ENCODE results near the gene RASAL2. TPM values are rescaled to one million over a fixed set of nuclear protein-coding genes. Genes with fewer than 3 reads are reported as not detected.

RASAL2 gene
- total and polyA plus RNA-seq, 2 of the 13 experiments (the other 11 are each of a cell fraction or from before 2014, with no cell fraction given), result 5.4 to 5.9 TPM

DNA sequence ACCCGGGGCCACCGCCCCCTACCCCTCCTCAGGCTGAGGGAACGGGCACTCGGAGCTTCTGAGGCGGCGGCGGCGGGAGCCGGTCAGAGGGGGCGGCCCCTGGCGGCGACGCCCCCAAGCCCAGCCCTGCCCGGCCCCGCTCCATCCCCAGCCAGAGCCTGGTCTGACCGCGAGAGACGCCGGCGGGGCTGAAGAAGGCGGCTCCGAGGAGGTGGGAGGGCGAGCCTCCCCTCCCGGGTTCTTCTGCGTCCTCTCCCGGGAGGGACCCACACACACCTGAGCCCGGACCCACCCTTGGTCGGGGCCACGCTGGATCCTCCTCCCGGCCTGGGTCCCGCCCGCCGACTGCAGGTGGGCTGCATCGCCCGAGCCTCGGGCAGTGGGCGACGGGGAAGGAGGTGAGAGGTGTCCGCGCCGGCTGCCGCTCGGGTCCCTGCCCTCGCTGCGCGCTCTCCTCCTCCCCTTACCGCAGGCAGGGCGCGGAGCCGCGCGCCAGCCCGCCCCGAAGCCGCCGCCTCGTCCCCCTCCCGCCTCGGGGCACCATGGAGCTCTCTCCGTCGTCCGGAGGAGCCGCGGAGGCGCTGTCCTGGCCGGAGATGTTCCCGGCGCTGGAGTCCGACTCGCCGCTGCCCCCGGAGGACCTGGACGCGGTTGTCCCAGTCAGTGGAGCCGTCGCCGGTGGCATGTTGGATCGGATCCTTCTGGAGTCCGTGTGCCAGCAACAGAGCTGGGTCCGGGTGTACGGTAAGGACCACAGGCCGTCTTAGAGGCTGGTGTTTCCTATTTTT lies at the start of gene RASAL2 (continued):
- TF ChIP-seq, protein P1, sequence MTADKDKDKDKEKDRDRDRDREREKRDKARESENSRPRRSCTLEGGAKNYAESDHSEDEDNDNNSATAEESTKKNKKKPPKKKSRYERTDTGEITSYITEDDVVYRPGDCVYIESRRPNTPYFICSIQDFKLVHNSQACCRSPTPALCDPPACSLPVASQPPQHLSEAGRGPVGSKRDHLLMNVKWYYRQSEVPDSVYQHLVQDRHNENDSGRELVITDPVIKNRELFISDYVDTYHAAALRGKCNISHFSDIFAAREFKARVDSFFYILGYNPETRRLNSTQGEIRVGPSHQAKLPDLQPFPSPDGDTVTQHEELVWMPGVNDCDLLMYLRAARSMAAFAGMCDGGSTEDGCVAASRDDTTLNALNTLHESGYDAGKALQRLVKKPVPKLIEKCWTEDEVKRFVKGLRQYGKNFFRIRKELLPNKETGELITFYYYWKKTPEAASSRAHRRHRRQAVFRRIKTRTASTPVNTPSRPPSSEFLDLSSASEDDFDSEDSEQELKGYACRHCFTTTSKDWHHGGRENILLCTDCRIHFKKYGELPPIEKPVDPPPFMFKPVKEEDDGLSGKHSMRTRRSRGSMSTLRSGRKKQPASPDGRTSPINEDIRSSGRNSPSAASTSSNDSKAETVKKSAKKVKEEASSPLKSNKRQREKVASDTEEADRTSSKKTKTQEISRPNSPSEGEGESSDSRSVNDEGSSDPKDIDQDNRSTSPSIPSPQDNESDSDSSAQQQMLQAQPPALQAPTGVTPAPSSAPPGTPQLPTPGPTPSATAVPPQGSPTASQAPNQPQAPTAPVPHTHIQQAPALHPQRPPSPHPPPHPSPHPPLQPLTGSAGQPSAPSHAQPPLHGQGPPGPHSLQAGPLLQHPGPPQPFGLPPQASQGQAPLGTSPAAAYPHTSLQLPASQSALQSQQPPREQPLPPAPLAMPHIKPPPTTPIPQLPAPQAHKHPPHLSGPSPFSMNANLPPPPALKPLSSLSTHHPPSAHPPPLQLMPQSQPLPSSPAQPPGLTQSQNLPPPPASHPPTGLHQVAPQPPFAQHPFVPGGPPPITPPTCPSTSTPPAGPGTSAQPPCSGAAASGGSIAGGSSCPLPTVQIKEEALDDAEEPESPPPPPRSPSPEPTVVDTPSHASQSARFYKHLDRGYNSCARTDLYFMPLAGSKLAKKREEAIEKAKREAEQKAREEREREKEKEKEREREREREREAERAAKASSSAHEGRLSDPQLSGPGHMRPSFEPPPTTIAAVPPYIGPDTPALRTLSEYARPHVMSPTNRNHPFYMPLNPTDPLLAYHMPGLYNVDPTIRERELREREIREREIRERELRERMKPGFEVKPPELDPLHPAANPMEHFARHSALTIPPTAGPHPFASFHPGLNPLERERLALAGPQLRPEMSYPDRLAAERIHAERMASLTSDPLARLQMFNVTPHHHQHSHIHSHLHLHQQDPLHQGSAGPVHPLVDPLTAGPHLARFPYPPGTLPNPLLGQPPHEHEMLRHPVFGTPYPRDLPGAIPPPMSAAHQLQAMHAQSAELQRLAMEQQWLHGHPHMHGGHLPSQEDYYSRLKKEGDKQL (CRISPR knock-in tag; IDR thresholded peaks at IDR 0.05; ENCODE audit: low read depth), result no peak
- TF ChIP-seq ZNF33B (CRISPR knock-in tag; IDR thresholded peaks at IDR 0.05) (no peak), HNF4G (IDR thresholded peaks at IDR 0.05; ENCODE audit: borderline replicate concordance, low read depth, low read length) (no peak), HNF4G (CRISPR knock-in tag; IDR thresholded peaks at IDR 0.05; ENCODE audit: borderline replicate concordance, low read depth) (no peak), ZKSCAN8 (CRISPR knock-in tag; IDR thresholded peaks at IDR 0.05; ENCODE audit: borderline replicate concordance) (no peak), MAZ (IDR thresholded peaks at IDR 0.05; ENCODE audit: borderline replicate concordance, low read depth, low read length) (no peak), MAZ (CRISPR knock-in tag; IDR thresholded peaks at IDR 0.05; ENCODE audit: low read depth) (peak; percentile 46; the same call in 1 of the 2 replicates), TCF12 (IDR thresholded peaks at IDR 0.05) (no peak), TCF12 (CRISPR knock-in tag; IDR thresholded peaks at IDR 0.05) (0 out of 2 replicates have a peak, but pooled peaks have one; percentile 55), ZNF138 (CRISPR knock-in tag; IDR thresholded peaks at IDR 0.05; ENCODE audit: low read depth) (no peak), ZNF616 (CRISPR knock-in tag; IDR thresholded peaks at IDR 0.05; ENCODE audit: low read depth) (no peak), KAT2B (IDR thresholded peaks at IDR 0.05; ENCODE audit: borderline replicate concordance, low read depth, low read length) (no peak)
- TF ChIP-seq, protein P2, sequence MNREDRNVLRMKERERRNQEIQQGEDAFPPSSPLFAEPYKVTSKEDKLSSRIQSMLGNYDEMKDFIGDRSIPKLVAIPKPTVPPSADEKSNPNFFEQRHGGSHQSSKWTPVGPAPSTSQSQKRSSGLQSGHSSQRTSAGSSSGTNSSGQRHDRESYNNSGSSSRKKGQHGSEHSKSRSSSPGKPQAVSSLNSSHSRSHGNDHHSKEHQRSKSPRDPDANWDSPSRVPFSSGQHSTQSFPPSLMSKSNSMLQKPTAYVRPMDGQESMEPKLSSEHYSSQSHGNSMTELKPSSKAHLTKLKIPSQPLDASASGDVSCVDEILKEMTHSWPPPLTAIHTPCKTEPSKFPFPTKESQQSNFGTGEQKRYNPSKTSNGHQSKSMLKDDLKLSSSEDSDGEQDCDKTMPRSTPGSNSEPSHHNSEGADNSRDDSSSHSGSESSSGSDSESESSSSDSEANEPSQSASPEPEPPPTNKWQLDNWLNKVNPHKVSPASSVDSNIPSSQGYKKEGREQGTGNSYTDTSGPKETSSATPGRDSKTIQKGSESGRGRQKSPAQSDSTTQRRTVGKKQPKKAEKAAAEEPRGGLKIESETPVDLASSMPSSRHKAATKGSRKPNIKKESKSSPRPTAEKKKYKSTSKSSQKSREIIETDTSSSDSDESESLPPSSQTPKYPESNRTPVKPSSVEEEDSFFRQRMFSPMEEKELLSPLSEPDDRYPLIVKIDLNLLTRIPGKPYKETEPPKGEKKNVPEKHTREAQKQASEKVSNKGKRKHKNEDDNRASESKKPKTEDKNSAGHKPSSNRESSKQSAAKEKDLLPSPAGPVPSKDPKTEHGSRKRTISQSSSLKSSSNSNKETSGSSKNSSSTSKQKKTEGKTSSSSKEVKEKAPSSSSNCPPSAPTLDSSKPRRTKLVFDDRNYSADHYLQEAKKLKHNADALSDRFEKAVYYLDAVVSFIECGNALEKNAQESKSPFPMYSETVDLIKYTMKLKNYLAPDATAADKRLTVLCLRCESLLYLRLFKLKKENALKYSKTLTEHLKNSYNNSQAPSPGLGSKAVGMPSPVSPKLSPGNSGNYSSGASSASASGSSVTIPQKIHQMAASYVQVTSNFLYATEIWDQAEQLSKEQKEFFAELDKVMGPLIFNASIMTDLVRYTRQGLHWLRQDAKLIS (CRISPR knock-in tag; IDR thresholded peaks at IDR 0.05), result no peak
- TF ChIP-seq, protein P3, sequence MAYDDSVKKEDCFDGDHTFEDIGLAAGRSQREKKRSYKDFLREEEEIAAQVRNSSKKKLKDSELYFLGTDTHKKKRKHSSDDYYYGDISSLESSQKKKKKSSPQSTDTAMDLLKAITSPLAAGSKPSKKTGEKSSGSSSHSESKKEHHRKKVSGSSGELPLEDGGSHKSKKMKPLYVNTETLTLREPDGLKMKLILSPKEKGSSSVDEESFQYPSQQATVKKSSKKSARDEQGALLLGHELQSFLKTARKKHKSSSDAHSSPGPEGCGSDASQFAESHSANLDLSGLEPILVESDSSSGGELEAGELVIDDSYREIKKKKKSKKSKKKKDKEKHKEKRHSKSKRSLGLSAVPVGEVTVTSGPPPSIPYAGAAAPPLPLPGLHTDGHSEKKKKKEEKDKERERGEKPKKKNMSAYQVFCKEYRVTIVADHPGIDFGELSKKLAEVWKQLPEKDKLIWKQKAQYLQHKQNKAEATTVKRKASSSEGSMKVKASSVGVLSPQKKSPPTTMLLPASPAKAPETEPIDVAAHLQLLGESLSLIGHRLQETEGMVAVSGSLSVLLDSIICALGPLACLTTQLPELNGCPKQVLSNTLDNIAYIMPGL (CRISPR knock-in tag; IDR thresholded peaks at IDR 0.05; ENCODE audit: borderline replicate concordance in 1 of 2, low read depth in 1 of 2), result peak; percentile 91 to 93

Measured in HepG2 (cell line).